GM19328 (cell line): ENCODE measurements around the gene P2RX4.
"Not testable (repeated sequence)": the region's sequence is repeated elsewhere in the genome, so short reads cannot be mapped to it uniquely, and the experiment has no call there.

Experiments used
- ATAC-seq: cut with Tn5 transposase; IDR thresholded peaks from one replicate; pipeline ENCODE4 v1.9.1; 2021; ENCODE audit warnings: mild to moderate bottlenecking, moderate library complexity; ENCODE audit not compliant: unreplicated experiment

P2RX4 gene

DNA sequence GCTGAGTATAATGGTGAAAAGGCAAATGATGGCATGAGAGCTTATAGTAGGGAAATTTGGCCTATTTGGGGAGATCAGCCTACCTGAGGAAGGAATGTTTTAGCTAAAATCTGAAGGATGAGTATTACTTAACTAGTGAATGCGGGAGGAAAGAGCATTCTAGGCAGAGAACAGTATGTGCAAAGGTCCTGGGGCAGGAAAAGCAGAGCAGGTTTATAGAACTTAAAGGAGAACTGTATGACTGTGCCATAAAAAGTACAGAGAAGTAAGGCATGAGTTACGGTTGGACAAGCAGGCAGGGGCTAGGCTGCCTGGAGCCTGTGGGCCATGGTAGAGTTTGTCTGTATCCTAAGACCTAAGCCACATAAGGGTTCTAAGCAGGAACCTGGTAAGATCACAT lies 21.7 kb upstream of the P2RX4 start:
- no peak for ATAC-seq

DNA sequence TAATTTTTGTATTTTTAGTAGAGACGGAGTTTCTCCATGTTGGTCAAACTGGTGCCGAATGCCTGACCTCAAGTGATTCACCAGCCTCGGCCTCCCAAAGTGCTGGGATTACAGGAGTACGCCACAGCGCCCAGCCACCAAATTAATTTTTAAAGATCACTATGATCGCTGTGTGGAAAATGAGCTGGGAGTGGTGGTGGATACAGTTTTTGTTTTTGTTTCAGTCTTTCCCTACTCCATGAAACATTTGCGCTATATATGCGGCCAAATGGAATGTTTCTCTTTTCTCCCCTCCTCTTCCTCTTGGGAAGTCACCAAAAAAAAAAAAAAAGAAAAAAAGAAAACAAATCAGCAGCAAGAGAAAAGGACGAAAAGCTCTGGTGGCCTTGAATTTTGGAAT lies 20.8 kb upstream of the P2RX4 start:
- ATAC-seq = no peak

- ATAC-seq = no peak
Observed at GRCh38 chr12:121189619-121190155, 20.2 kb upstream of the P2RX4 start.

- ATAC-seq = no peak
Observed at GRCh38 chr12:121190523-121191031, 19.4 kb upstream of the P2RX4 start.

- no peak for ATAC-seq
Observed at GRCh38 chr12:121191151-121191550, 18.8 kb upstream of the P2RX4 start.

GRCh38 chr12:121196902-121197301 lies 13.0 kb upstream of the P2RX4 start:
- no peak for ATAC-seq

GRCh38 chr12:121198949-121199348 lies 11.0 kb upstream of the P2RX4 start:
- ATAC-seq = no peak

- not testable (repeated sequence) for ATAC-seq
Observed at GRCh38 chr12:121201140-121201539, 8.8 kb upstream of the P2RX4 start.

- no peak for ATAC-seq
Observed at GRCh38 chr12:121202407-121203355, 7.2 kb upstream of the P2RX4 start.

DNA sequence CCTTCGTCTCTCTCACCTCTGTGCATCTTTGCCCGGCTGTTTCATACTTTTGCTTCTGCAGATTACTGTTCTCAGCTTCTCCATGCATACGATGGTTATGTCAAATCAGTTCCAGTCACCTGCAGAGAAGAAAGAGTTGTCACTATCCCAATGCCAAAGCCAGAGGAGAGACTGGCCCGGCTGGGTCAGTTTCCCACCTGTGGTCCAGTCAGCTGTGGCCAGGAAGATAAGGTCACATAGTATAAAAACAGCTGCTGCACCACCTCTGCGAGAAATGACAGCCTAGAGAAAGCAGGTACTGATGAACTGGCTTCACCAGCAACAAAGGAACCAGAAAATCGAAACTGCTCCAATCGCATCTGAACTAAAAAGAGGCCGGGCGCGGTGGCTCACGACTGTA lies 6.4 kb upstream of the P2RX4 start:
- ATAC-seq = no peak

DNA sequence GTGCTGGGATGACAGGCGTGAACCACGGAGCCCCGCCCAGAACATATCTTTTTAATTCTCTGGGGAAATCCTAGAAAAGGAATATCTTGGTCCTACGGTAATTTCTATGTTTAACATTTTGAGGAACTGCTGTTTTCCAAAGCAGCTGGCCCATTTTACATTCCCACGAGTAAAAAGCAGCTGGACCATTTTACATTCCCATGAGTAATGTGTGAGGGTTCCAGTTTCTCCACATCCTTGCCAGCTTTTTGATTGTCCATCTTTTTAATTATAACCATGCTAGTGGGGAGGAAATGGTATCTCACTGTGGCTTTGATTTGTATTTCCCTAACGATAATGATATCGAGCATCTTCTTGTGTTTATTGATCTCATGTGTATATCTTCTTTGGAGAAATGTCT lies 4.4 kb upstream of the P2RX4 start:
- no peak for ATAC-seq

GRCh38 chr12:121208571-121208970 lies 1.4 kb upstream of the P2RX4 start:
- not testable (repeated sequence) for ATAC-seq

DNA sequence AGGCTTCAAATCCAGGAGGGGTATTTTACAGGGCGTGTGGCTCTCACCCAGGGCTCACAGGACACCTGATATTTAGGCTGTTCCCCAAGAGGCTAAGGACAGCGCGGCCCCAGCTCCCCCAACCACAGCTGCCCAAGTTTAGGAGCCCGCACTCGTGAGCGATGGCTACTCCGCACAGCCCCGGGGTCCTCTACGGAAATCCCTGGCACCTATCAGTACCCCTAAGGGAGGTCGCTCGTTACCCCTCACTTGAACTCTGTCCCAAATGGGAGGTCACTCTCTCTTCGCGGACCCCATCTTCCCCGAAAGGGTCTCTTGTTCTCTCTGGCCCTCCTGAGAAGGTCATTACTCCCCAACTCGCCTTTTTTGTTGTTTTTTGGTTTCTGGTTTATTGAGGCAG lies 708 bp upstream of the P2RX4 start:
- no peak for ATAC-seq

DNA sequence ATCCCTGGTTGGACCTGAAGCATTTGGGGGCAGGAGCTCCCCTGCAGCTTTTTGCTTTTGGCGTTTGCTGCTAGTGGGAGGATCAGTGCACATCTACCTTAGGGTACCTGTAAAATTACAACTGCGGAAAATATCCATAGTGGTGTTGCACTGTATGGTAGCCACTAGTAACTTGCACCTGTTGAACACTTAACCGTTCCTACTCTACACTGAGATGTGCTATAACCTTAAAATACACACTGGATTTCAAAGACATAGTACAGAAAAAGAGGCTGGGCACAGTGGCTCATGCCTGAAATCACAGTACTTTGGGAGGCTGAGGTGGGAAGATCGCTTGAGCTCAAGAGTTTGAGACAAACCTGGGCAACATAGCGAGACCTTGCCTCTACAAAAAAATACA lies 2.9 kb downstream of the P2RX4 start:
- ATAC-seq = no peak

- no peak for ATAC-seq
Observed at GRCh38 chr12:121214166-121214777, 4.3 kb downstream of the P2RX4 start.

- ATAC-seq = no peak
Observed at GRCh38 chr12:121214855-121215745, 5.2 kb downstream of the P2RX4 start.

- ATAC-seq = no peak
Observed at GRCh38 chr12:121216102-121216501, 6.2 kb downstream of the P2RX4 start.

GRCh38 chr12:121217063-121217462 lies 7.1 kb downstream of the P2RX4 start:
- no peak for ATAC-seq

GRCh38 chr12:121217761-121218160 lies 7.8 kb downstream of the P2RX4 start:
- no peak for ATAC-seq

DNA sequence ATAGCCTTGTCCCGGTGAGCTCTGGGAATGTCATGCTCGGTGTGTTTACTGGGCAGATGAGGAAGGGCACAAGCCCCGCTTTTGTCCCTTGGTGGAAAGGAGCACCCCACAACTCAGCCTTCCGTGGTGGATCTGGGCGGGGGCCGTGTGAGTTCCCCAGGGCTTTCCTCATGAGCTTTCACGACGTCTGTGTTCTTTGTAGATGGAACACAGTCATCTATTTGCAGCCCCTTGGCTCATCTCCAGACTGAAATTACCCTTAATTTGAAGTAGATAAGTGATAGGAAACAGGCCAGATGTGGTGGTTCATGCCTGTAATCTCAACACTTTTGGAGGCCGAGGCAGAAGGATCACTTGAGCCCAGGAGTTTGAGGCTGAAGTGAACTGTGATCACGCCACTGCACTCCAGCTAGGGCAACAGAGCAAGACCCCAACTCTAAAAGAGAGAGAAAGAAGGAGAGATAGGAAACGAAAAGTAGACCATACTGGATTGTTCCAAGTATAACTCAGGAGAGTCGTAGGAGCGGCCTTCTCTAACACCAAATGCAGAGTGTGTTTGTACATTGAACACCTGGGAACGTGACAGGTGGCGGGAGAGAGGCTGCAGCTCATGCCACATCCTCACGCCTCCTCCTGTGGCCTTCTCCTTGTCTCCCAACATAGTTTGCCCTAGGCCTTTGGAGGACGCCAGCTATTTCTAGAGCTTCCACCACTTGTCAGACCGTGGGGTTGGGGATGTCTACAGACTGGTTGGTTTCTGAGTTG lies 8.8 kb downstream of the P2RX4 start:
- no peak for ATAC-seq
